Naive B cell (primary cell): ENCODE measurements around the gene ZCRB1. TPM values are rescaled to one million over a fixed set of nuclear protein-coding genes. Genes with fewer than 3 reads are reported as not detected.

Experiments
- ATAC-seq, 2 donors: fragments of 150-1000 bp; cut with Tn5 transposase; 2 replicates each; pipeline ENCODE4 v1.10.0; 2021; ENCODE audit warnings: low read depth in 2 of 2, mild to moderate bottlenecking in 2 of 2, moderate library complexity in 2 of 2
- DNase-seq: peaks from one replicate; pipeline ENCODE4 v3.0.0; 2022
- H3K27ac Mint-ChIP-seq, 6 donors: one replicate each; pipeline ENCODE4 v1.8.0; 2020 to 2022; ENCODE audit warnings: mild to moderate bottlenecking in 6 of 6, mixed read lengths in 6 of 6, moderate library complexity in 5 of 6, inconsistent platforms in 2 of 6
- H3K27me3 Mint-ChIP-seq, 3 donors: one replicate each; pipeline ENCODE4 v1.8.0; 2021 to 2022; ENCODE audit warnings: mixed read lengths in 3 of 3, mild to moderate bottlenecking in 1 of 3
- H3K36me3 Mint-ChIP-seq, 2 donors: one replicate each; pipeline ENCODE4 v1.8.0; 2020 to 2022; ENCODE audit warnings: mixed read lengths in 2 of 2, inconsistent platforms in 1 of 2, mild to moderate bottlenecking in 1 of 2
- H3K4me1 Mint-ChIP-seq, 3 donors: one replicate each; pipeline ENCODE4 v1.8.0; 2020 to 2022; ENCODE audit warnings: mixed read lengths in 3 of 3, inconsistent platforms in 1 of 3, mild to moderate bottlenecking in 1 of 3, moderate library complexity in 1 of 3
- H3K4me3 Mint-ChIP-seq, 8 donors: one replicate each; pipeline ENCODE4 v1.8.0; 2020 to 2022; ENCODE audit warnings: mild to moderate bottlenecking in 8 of 8, mixed read lengths in 8 of 8, moderate library complexity in 8 of 8, inconsistent platforms in 2 of 8
- H3K9me3 Mint-ChIP-seq, 7 donors: one replicate each; pipeline ENCODE4 v1.8.0; 2020 to 2022; ENCODE audit warnings: mixed read lengths in 7 of 7, mild to moderate bottlenecking in 5 of 7, inconsistent platforms in 2 of 7, moderate library complexity in 1 of 7
- polyA plus RNA-seq, 6 donors: library from polyadenylated mRNA; unstranded; fragments of 300-500 nt; fragmentation: Illumina TruSeq; gene quantifications; one replicate each; pipeline ENCODE4 v1.2.3, GENCODE V29; 2021; ENCODE audit warnings: low read depth in 6 of 6

The ZCRB1 gene
- polyA plus RNA-seq, 6 donors from 2014 or later: 56.7 to 129 (median 97.7) TPM

- no peak overlapping the region for H3K27ac Mint-ChIP-seq
- peaks cover 3 to 17% (median 11%) of the 10 kb centered on the region in 3 donors for H3K27me3 Mint-ChIP-seq
- no peak overlapping the region for H3K4me3 Mint-ChIP-seq
- no peaks in the 10 kb centered on the region for H3K9me3 Mint-ChIP-seq
- peaks cover 0 to 6% (median 3%) of the 10 kb centered on the region in 3 donors for H3K4me1 Mint-ChIP-seq
- ATAC-seq (peak; percentile 40 to 56), DNase-seq (no peak)
- peaks cover 0 to 5% of the 10 kb centered on the region in 2 donors for H3K36me3 Mint-ChIP-seq
Measured at GRCh38 chr12:42284157-42284556, 41.7 kb downstream of the ZCRB1 start.

GRCh38 chr12:42283739-42284138 lies 42.2 kb downstream of the ZCRB1 start:
- Mint-ChIP-seq H3K36me3 (peaks cover 0 to 5% of the 10 kb centered on the region in 2 donors), H3K4me3 (peak overlapping the region in 1 of 8 donors; percentile 20), H3K4me1 (peaks cover 0 to 6% (median 3%) of the 10 kb centered on the region in 3 donors), H3K27ac (no peak overlapping the region), H3K9me3 (peaks cover 0 to under 1% (median 0%) of the 10 kb centered on the region in 7 donors), H3K27me3 (peaks cover 3 to 17% (median 11%) of the 10 kb centered on the region in 3 donors)
- ATAC-seq (no peak), DNase-seq (no peak)

- Mint-ChIP-seq H3K4me1 (peaks cover 3 to 7% (median 6%) of the 10 kb centered on the region in 3 donors), H3K36me3 (no peaks in the 10 kb centered on the region), H3K27me3 (peaks cover 0 to 3% (median 0%) of the 10 kb centered on the region in 3 donors), H3K4me3 (no peak overlapping the region), H3K27ac (peak overlapping the region in 1 of 6 donors; percentile 16), H3K9me3 (peaks cover 0 to 3% (median 0%) of the 10 kb centered on the region in 7 donors)
- DNase-seq (no peak), ATAC-seq (no peak)
Measured at GRCh38 chr12:42282294-42282693, 43.6 kb downstream of the ZCRB1 start.

- ATAC-seq (no peak), DNase-seq (no peak)
- Mint-ChIP-seq H3K4me3 (no peak overlapping the region), H3K27me3 (no peaks in the 10 kb centered on the region), H3K4me1 (peaks cover 3 to 7% (median 6%) of the 10 kb centered on the region in 3 donors), H3K9me3 (peaks cover 0 to 3% (median 0%) of the 10 kb centered on the region in 7 donors), H3K27ac (no peak overlapping the region), H3K36me3 (no peaks in the 10 kb centered on the region)
Measured at GRCh38 chr12:42281844-42282243, 44.0 kb downstream of the ZCRB1 start.

- DNase-seq: no peak
- peaks cover 3 to 7% (median 6%) of the 10 kb centered on the region in 3 donors for H3K4me1 Mint-ChIP-seq
- H3K9me3 Mint-ChIP-seq: peaks cover 0 to 3% (median 0%) of the 10 kb centered on the region in 7 donors
- no peaks in the 10 kb centered on the region for H3K36me3 Mint-ChIP-seq
- no peaks in the 10 kb centered on the region for H3K27me3 Mint-ChIP-seq
- ATAC-seq: no peak
- H3K4me3 Mint-ChIP-seq: no peak overlapping the region
- H3K27ac Mint-ChIP-seq: no peak overlapping the region
Measured at GRCh38 chr12:42281278-42281677, 44.6 kb downstream of the ZCRB1 start.

GRCh38 chr12:42278128-42278510 lies 47.8 kb downstream of the ZCRB1 start:
- Mint-ChIP-seq H3K36me3 (no peaks in the 10 kb centered on the region), H3K4me3 (no peak overlapping the region), H3K27ac (no peak overlapping the region), H3K27me3 (no peaks in the 10 kb centered on the region), H3K4me1 (peaks cover 0 to 7% (median 0%) of the 10 kb centered on the region in 3 donors), H3K9me3 (peaks cover 0 to 3% (median 2%) of the 10 kb centered on the region in 7 donors)
- no peak for DNase-seq
- ATAC-seq: no peak

GRCh38 chr12:42277396-42278127 lies 48.3 kb downstream of the ZCRB1 start:
- ATAC-seq: no peak
- Mint-ChIP-seq H3K27me3 (peaks cover 0 to 5% (median 3%) of the 10 kb centered on the region in 3 donors), H3K9me3 (peaks cover 0 to 4% (median 2%) of the 10 kb centered on the region in 7 donors), H3K4me1 (peaks cover 0 to 7% (median 0%) of the 10 kb centered on the region in 3 donors), H3K36me3 (peaks cover 3% of the 10 kb centered on the region in 2 donors), H3K27ac (peak overlapping the region in 1 of 6 donors; percentile 67), H3K4me3 (no peak overlapping the region)
- DNase-seq: no peak

- Mint-ChIP-seq H3K4me3 (no peak overlapping the region), H3K36me3 (peaks cover 5 to 6% of the 10 kb centered on the region in 2 donors), H3K4me1 (peaks cover 0 to 7% (median 0%) of the 10 kb centered on the region in 3 donors), H3K9me3 (peaks cover 0 to 4% (median 2%) of the 10 kb centered on the region in 7 donors), H3K27ac (no peak overlapping the region), H3K27me3 (peaks cover 0 to 18% (median 7%) of the 10 kb centered on the region in 3 donors)
- DNase-seq (no peak), ATAC-seq (no peak)
Measured at GRCh38 chr12:42275499-42275898, 50.4 kb downstream of the ZCRB1 start.

GRCh38 chr12:42273706-42274105 lies 52.2 kb downstream of the ZCRB1 start:
- ATAC-seq: no peak

GRCh38 chr12:42270596-42270995 lies 55.3 kb downstream of the ZCRB1 start:
- peaks cover 5 to 6% of the 10 kb centered on the region in 2 donors for H3K36me3 Mint-ChIP-seq
- peaks cover 8 to 22% (median 14%) of the 10 kb centered on the region in 3 donors for H3K27me3 Mint-ChIP-seq
- H3K27ac Mint-ChIP-seq: no peak overlapping the region
- no peak for DNase-seq
- no peak for ATAC-seq
- peaks cover 0 to 4% (median 2%) of the 10 kb centered on the region in 7 donors for H3K9me3 Mint-ChIP-seq
- H3K4me3 Mint-ChIP-seq: no peak overlapping the region
- H3K4me1 Mint-ChIP-seq: no peaks in the 10 kb centered on the region

More at GRCh38 chr12:42273706-42274105, 52.2 kb downstream of the ZCRB1 start:
- H3K4me1 Mint-ChIP-seq: peaks cover 0 to 7% (median 0%) of the 10 kb centered on the region in 3 donors
- H3K27me3 Mint-ChIP-seq: peaks cover 6 to 18% (median 14%) of the 10 kb centered on the region in 3 donors
- H3K27ac Mint-ChIP-seq: no peak overlapping the region
- H3K4me3 Mint-ChIP-seq: no peak overlapping the region
- peaks cover 5 to 6% of the 10 kb centered on the region in 2 donors for H3K36me3 Mint-ChIP-seq
- no peak for DNase-seq
- H3K9me3 Mint-ChIP-seq: peaks cover 0 to 4% (median 2%) of the 10 kb centered on the region in 7 donors

- H3K36me3 Mint-ChIP-seq: peaks cover 2 to 3% of the 10 kb centered on the region in 2 donors
- H3K27me3 Mint-ChIP-seq: peaks cover 8 to 19% (median 10%) of the 10 kb centered on the region in 3 donors
- no peak overlapping the region for H3K27ac Mint-ChIP-seq
- H3K9me3 Mint-ChIP-seq: peaks cover 0 to 1% (median 0%) of the 10 kb centered on the region in 7 donors
- H3K4me3 Mint-ChIP-seq: no peak overlapping the region
- ATAC-seq (no peak), DNase-seq (no peak)
- H3K4me1 Mint-ChIP-seq: no peaks in the 10 kb centered on the region
Measured at GRCh38 chr12:42267413-42268190, 58.3 kb downstream of the ZCRB1 start.

GRCh38 chr12:42266579-42267230 lies 59.2 kb downstream of the ZCRB1 start:
- Mint-ChIP-seq H3K27ac (no peak overlapping the region), H3K27me3 (peaks cover 7 to 12% (median 8%) of the 10 kb centered on the region in 3 donors), H3K4me1 (no peaks in the 10 kb centered on the region), H3K9me3 (no peaks in the 10 kb centered on the region), H3K36me3 (no peaks in the 10 kb centered on the region), H3K4me3 (no peak overlapping the region)
- no peak for ATAC-seq
- no peak for DNase-seq

- DNase-seq (no peak), ATAC-seq (no peak)
- Mint-ChIP-seq H3K9me3 (peaks cover 0 to 3% (median 0%) of the 10 kb centered on the region in 7 donors), H3K4me3 (no peak overlapping the region), H3K27me3 (peaks cover 0 to 9% (median 0%) of the 10 kb centered on the region in 3 donors), H3K4me1 (no peaks in the 10 kb centered on the region), H3K27ac (no peak overlapping the region), H3K36me3 (peaks cover 0 to 3% of the 10 kb centered on the region in 2 donors)
Measured at GRCh38 chr12:42262271-42262670, 63.6 kb downstream of the ZCRB1 start.
